ENCODE measurements around the gene SERINC3.

DNA sequence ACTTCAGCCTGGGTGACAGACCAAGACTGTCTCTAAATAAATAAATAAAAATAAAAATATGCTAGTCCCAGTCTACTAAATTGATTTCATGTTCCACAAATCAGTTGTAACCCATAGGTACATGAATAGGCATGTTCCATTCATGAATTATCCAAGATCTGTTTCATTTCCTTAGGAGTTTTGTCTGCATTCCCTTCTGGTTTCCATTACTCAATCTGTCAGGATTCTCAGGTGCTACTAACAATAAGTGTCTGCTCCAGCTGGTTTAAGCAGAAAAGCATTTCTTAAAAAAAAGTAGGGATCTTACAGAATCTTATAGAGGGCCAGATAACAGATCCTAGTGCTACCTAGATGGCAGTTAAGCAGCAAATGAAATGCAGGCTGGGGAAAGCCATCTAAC lies 44.9 kb upstream of the SERINC3 start:
- TF ChIP-seq, protein P1, sequence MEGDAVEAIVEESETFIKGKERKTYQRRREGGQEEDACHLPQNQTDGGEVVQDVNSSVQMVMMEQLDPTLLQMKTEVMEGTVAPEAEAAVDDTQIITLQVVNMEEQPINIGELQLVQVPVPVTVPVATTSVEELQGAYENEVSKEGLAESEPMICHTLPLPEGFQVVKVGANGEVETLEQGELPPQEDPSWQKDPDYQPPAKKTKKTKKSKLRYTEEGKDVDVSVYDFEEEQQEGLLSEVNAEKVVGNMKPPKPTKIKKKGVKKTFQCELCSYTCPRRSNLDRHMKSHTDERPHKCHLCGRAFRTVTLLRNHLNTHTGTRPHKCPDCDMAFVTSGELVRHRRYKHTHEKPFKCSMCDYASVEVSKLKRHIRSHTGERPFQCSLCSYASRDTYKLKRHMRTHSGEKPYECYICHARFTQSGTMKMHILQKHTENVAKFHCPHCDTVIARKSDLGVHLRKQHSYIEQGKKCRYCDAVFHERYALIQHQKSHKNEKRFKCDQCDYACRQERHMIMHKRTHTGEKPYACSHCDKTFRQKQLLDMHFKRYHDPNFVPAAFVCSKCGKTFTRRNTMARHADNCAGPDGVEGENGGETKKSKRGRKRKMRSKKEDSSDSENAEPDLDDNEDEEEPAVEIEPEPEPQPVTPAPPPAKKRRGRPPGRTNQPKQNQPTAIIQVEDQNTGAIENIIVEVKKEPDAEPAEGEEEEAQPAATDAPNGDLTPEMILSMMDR (conservative IDR thresholded peaks at IDR 0.05 in 1 of 2, IDR thresholded peaks at IDR 0.05 in 1 of 2; ENCODE audit: low read depth in 1 of 2, low read length in 2 of 2): no peak
- no peak for TF ChIP-seq EZH2 (IDR thresholded peaks at IDR 0.05; ENCODE audit: low read length, missing control alignments)
